Glutamatergic neuron (in vitro differentiated cells): ENCODE measurements around the gene CASK. TPM values are rescaled to one million over a fixed set of nuclear protein-coding genes. Genes with fewer than 3 reads are reported as not detected.
"Not testable (repeated sequence)": the region's sequence is repeated elsewhere in the genome, so short reads cannot be mapped to it uniquely, and the experiment has no call there.

Experiments
- DNase-seq: peaks from one replicate; pipeline ENCODE4 v3.0.0; 2022
- H3K27ac Mint-ChIP-seq: one replicate; pipeline ENCODE4 v1.8.0; 2020; ENCODE audit warnings: mild to moderate bottlenecking, mixed read lengths, inconsistent platforms; ENCODE audit not compliant: unreplicated experiment
- H3K27me3 Mint-ChIP-seq: one replicate; pipeline ENCODE4 v1.8.0; 2020; ENCODE audit warnings: mild to moderate bottlenecking, moderate library complexity, mixed read lengths, inconsistent platforms; ENCODE audit not compliant: unreplicated experiment
- H3K36me3 Mint-ChIP-seq: one replicate; pipeline ENCODE4 v1.8.0; 2020; ENCODE audit warnings: mild to moderate bottlenecking, mixed read lengths, inconsistent platforms; ENCODE audit not compliant: unreplicated experiment
- H3K4me1 Mint-ChIP-seq: one replicate; pipeline ENCODE4 v1.8.0; 2020; ENCODE audit warnings: mild to moderate bottlenecking, low read depth, mixed read lengths, inconsistent platforms; ENCODE audit not compliant: unreplicated experiment
- H3K4me3 Mint-ChIP-seq: one replicate; pipeline ENCODE4 v1.8.0; 2020; ENCODE audit warnings: mild to moderate bottlenecking, mixed read lengths, inconsistent platforms; ENCODE audit not compliant: unreplicated experiment
- H3K9me3 Mint-ChIP-seq: one replicate; pipeline ENCODE4 v1.8.0; 2020; ENCODE audit warnings: mild to moderate bottlenecking, moderate library complexity, mixed read lengths, inconsistent platforms; ENCODE audit not compliant: unreplicated experiment
- total RNA-seq: library from RNA; stranded (reverse); fragmentation: NEBNext Ultra II Directional; extraction: Animal tissue kit (Norgen Biotek cat#: 25700); gene quantifications from one replicate; pipeline ENCODE4 v1.2.1, GENCODE V29; 2021; ENCODE audit not compliant: unreplicated experiment
- TF ChIP-seq, protein P1 (sequence below): fragments of 200-600 bp; sonication (generic); IDR thresholded peaks from one replicate; pipeline ENCODE4 v1.5.0; 2021; ENCODE audit not compliant: partially characterized antibody, unreplicated experiment

The CASK gene
- total RNA-seq, 1 donor from 2014 or later = 173 TPM

- Mint-ChIP-seq H3K9me3 (no peaks in the 10 kb centered on the region), H3K36me3 (no peaks in the 10 kb centered on the region), H3K4me1 (no peaks in the 10 kb centered on the region), H3K27ac (no peak overlapping the region), H3K27me3 (no peaks in the 10 kb centered on the region), H3K4me3 (no peak overlapping the region)
- no peak for DNase-seq
- TF ChIP-seq, protein P1, sequence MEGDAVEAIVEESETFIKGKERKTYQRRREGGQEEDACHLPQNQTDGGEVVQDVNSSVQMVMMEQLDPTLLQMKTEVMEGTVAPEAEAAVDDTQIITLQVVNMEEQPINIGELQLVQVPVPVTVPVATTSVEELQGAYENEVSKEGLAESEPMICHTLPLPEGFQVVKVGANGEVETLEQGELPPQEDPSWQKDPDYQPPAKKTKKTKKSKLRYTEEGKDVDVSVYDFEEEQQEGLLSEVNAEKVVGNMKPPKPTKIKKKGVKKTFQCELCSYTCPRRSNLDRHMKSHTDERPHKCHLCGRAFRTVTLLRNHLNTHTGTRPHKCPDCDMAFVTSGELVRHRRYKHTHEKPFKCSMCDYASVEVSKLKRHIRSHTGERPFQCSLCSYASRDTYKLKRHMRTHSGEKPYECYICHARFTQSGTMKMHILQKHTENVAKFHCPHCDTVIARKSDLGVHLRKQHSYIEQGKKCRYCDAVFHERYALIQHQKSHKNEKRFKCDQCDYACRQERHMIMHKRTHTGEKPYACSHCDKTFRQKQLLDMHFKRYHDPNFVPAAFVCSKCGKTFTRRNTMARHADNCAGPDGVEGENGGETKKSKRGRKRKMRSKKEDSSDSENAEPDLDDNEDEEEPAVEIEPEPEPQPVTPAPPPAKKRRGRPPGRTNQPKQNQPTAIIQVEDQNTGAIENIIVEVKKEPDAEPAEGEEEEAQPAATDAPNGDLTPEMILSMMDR = no peak
These were observed 258.9 kb downstream of the CASK start for GRCh38 chrX:41664375-41664901.

- Mint-ChIP-seq H3K27ac (no peak overlapping the region), H3K27me3 (no peaks in the 10 kb centered on the region), H3K9me3 (peaks cover 4% of the 10 kb centered on the region), H3K4me3 (no peak overlapping the region), H3K4me1 (no peaks in the 10 kb centered on the region), H3K36me3 (peaks cover 7% of the 10 kb centered on the region)
- TF ChIP-seq, protein P1 = no peak
- DNase-seq = no peak
These were observed 261.8 kb downstream of the CASK start for GRCh38 chrX:41661366-41662095.

GRCh38 chrX:41655631-41656030 is 267.7 kb downstream of the CASK start:
- Mint-ChIP-seq H3K4me3 (no peak overlapping the region), H3K36me3 (peaks cover 7% of the 10 kb centered on the region), H3K27me3 (no peaks in the 10 kb centered on the region), H3K27ac (no peak overlapping the region), H3K4me1 (no peaks in the 10 kb centered on the region), H3K9me3 (peaks cover 4% of the 10 kb centered on the region)
- TF ChIP-seq, protein P1 = no peak
- DNase-seq = no peak

DNA sequence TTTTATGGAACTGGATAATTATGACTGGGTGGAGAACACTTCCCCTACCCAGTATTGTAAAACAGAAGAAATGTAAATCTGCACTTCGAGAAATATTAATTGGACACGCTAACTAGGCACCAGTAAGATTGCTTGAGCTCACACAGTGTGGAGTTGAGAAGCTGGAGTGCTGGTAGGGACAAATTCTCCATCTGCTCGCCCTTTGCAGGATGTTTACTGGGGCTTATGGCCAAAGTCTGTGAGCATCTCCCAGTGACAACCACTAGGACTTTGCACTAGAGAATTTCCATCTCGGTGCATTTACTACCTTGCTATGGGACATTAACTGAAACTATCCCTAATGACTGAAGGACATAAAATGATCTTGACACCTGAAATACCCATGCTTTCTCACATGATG is 268.3 kb downstream of the CASK start:
- DNase-seq = no peak
- peaks cover 7% of the 10 kb centered on the region for H3K36me3 Mint-ChIP-seq
- no peaks in the 10 kb centered on the region for H3K4me1 Mint-ChIP-seq
- H3K27ac Mint-ChIP-seq = no peak overlapping the region
- peaks cover 4% of the 10 kb centered on the region for H3K9me3 Mint-ChIP-seq
- H3K27me3 Mint-ChIP-seq = no peaks in the 10 kb centered on the region
- TF ChIP-seq, protein P1 = no peak
- no peak overlapping the region for H3K4me3 Mint-ChIP-seq

DNA sequence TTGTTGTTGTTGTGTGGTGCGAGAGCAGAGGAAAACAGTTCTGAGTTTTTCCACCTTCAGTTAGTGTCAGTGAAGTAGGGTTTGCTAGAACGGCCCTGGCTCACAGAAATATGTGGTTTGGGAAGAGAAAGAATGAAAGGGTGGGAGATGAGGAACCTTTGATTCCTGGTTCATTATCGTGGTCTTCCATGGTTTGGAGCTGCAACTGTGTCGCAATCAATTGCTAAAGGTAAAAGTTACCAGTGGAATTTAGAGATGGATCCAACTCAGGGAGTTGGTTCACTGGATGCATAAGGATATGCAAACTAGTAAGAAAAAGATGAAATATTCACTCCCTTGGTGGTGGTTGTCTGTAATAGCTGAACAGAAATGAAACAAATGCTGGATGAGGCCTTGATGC is 270.2 kb downstream of the CASK start:
- Mint-ChIP-seq H3K27ac (no peak overlapping the region), H3K27me3 (no peaks in the 10 kb centered on the region), H3K4me1 (no peaks in the 10 kb centered on the region), H3K36me3 (peaks cover 7% of the 10 kb centered on the region), H3K9me3 (no peaks in the 10 kb centered on the region), H3K4me3 (no peak overlapping the region)
- no peak for DNase-seq
- TF ChIP-seq, protein P1 = no peak

DNA sequence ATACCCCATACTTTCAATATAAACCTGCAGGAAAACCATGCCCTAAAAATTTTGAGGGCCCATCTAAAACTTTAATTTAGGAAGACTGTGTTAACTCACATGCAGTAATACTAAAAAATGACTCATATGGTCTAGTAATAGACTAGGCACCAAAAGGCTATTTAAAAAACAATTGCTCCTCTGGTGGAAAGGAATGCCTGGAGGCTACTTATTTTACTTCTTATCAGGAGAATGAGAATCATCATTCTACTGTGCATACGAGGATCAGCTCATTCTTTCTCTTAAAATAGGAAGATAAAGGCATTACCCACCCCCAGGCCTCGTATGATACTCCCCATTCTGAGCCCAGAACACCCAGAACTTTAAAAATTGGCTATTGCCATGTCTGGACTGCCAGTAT is 277.2 kb downstream of the CASK start:
- H3K27ac Mint-ChIP-seq, H3K27me3 Mint-ChIP-seq, DNase-seq, H3K4me1 Mint-ChIP-seq, H3K36me3 Mint-ChIP-seq, H3K9me3 Mint-ChIP-seq, H3K4me3 Mint-ChIP-seq: not testable (repeated sequence)
